KOPT-K1 (cell line): Measurements from ENCODE around the gene CRYZL1.
"Not testable (repeated sequence)": the region's sequence is repeated elsewhere in the genome, so short reads cannot be mapped to it uniquely, and the experiment has no call there.

ENCODE experiments used
- H3K27ac ChIP-seq: fragments of 200-600 bp; sonication (generic); 2 replicates; pipeline ENCODE4 v1.5.1; 2016; ENCODE audit warnings: antibody characterized with exemption, mild to moderate bottlenecking, low read depth, low read length; ENCODE audit not compliant: poor library complexity, severe bottlenecking
- H3K36me3 ChIP-seq: fragments of 200-600 bp; sonication (generic); 2 replicates; pipeline ENCODE4 v1.5.1; 2017; ENCODE audit warnings: antibody characterized with exemption, mild to moderate bottlenecking, low read length, moderate library complexity; ENCODE audit not compliant: insufficient read depth
- H3K9me3 ChIP-seq: fragments of 200-600 bp; sonication (generic); 2 replicates; pipeline ENCODE4 v1.5.1; 2017; ENCODE audit warnings: antibody characterized with exemption, low read length, mild to moderate bottlenecking; ENCODE audit not compliant: insufficient read depth, poor library complexity, severe bottlenecking

CRYZL1 gene

DNA sequence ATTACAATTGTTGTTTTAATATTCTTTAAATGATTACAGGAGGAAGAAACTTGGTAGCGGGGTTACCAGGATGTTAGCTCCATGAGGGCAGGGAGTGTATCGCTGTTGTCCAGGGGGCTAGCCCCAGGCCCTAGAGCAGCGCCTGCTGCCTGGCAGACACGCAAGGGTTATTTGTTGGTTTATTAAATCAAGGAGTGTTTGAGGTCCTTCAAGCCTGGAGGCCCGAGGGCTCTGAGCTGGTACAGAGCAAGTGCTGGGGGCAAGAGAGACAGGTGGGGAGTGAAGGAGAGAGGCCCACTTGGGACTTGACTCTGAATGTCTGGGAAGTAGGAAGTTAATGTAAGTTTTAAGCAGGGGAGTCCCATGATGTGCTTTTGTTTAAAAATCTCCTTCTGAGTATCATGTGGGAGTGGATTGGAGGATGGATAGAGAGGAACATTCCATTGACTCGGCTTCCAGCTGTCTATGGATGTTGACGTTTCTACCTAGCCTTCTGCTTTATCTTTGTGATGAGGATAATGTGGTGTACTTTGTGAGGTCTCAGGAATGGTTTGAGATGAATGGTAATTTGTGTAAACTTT is 9.5 kb upstream of the CRYZL1 start:
- H3K36me3 ChIP-seq = no peaks in the 10 kb centered on the region
- no peak overlapping the region for H3K27ac ChIP-seq

GRCh38 chr21:33650230-33650629 is 8.7 kb upstream of the CRYZL1 start:
- no peaks in the 10 kb centered on the region for H3K9me3 ChIP-seq
- H3K27ac ChIP-seq = no peak overlapping the region
- H3K36me3 ChIP-seq = no peaks in the 10 kb centered on the region

More for the DNA sequence above, 9.5 kb upstream of the CRYZL1 start:
- H3K9me3 ChIP-seq = no peaks in the 10 kb centered on the region

DNA sequence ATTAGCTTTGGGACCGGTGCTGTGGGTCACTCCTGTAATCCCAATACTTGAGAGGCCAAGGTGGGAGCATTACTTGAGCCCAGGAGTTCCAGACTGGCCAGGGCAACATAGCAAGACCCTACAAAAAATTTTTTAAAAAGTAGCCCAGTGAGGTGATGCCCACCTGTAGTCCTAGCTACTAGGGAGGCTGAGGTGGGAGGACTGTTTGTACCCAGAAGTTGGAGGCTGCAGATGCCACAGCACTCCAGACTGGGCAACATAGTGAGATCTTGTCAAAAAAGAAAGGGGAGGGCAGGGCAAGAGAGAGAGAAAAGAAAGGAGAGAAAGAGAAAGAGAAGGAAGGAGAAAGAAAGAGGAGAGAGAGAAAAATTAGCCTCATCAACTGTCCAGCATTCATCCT is 7.0 kb upstream of the CRYZL1 start:
- Histone ChIP-seq H3K9me3 (no peaks in the 10 kb centered on the region), H3K36me3 (no peaks in the 10 kb centered on the region), H3K27ac (no peak overlapping the region)

- no peaks in the 10 kb centered on the region for H3K36me3 ChIP-seq
- H3K9me3 ChIP-seq = no peaks in the 10 kb centered on the region
- H3K27ac ChIP-seq = no peak overlapping the region
Observed at GRCh38 chr21:33647587-33647986, 6.0 kb upstream of the CRYZL1 start.

DNA sequence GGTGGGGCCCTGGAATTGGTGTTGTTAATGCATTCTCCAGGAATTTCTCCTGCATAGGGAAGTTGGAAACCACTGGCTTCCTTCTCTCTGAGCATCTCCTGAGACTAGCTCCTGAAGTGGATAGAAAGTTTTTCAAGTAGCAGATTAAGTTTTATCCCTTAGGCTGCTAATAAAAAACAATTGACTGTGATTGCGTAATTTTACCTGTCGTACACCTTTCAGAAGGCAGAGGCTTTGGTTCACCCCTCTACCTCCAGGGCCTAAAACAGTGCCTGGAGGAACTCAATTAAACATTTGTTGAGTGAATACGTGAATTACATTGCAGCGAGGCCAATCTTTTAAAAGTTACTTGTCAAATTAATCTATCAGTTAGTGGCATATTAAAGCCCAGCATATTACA is 4.2 kb upstream of the CRYZL1 start:
- no peaks in the 10 kb centered on the region for H3K36me3 ChIP-seq
- H3K9me3 ChIP-seq = no peaks in the 10 kb centered on the region
- H3K27ac ChIP-seq = no peak overlapping the region

GRCh38 chr21:33644383-33645074 is 3.0 kb upstream of the CRYZL1 start:
- H3K36me3 ChIP-seq = no peaks in the 10 kb centered on the region
- H3K9me3 ChIP-seq = no peaks in the 10 kb centered on the region
- no peak overlapping the region for H3K27ac ChIP-seq

- Histone ChIP-seq H3K27ac (no peak overlapping the region), H3K9me3 (no peaks in the 10 kb centered on the region), H3K36me3 (no peaks in the 10 kb centered on the region)
Observed at GRCh38 chr21:33643658-33644311, 2.2 kb upstream of the CRYZL1 start.

- H3K9me3 ChIP-seq = no peaks in the 10 kb centered on the region
- no peaks in the 10 kb centered on the region for H3K36me3 ChIP-seq
- peak overlapping the region; percentile 45 for H3K27ac ChIP-seq
Observed at GRCh38 chr21:33642896-33643657, 1.5 kb upstream of the CRYZL1 start.

- no peaks in the 10 kb centered on the region for H3K36me3 ChIP-seq
- H3K27ac ChIP-seq = peak within 1 kb of the TSS; percentile 78
- H3K9me3 ChIP-seq = no peaks in the 10 kb centered on the region
Observed at GRCh38 chr21:33642027-33642895, 720 bp upstream of the CRYZL1 start, which contains the start of gene ITSN1. TSS of gene ITSN1 (plus strand) at chr21:33642501. CDS start at chr21:33718829, 76,328 bp downstream.

DNA sequence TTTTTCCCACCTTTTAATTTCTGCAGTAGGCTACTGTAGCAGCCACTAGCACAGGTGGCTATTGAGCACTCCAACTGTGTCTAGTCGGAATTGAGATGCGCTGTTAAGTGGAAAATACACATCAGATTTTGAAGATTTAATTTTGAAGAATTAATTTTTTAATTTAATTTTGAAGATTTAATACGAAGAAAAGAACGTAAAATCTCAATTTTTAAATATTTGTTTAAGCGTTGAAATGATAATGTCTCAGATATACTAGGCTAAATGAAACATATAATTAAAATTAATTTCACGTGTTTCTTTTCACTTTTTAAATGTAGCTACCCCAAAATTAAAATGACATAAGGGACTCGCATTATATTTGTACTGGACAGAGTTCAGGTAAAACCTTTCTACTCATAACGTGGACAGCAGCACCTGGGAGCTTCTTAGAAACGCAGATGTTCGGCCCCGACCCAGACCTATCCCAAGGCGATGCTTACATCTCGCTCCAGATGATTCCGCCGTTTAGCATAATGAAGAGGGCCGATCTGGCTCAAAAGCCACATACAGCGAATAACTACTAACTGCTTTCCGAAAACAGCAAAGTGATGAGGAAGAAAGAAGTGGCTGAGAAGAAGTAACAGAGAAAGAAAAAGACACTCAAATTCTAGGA is 717 bp downstream of the CRYZL1 start:
- no peaks in the 10 kb centered on the region for H3K9me3 ChIP-seq
- H3K36me3 ChIP-seq = 0 out of 2 replicates have a peak, but pooled peaks cover 6% of the 10 kb centered on the region
- H3K27ac ChIP-seq = peak overlapping the region; percentile 78

DNA sequence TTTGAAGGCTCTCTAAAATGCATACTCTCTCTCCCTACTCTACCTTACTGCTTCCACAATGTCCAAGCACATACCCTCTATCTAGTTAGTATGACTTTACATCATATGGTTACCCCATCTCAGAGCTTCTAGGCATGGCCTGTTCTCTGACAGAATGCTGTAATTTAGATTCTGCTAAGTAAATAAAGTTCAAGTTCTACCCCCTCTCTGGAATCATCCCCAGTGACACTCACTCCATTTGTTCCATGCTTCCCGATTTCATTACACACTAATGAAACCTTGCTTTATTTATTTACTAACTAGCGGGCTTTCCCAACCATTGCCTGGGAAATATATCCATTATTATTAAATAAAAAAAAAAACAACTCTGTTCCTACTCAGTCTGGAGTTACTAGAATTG is 7.3 kb downstream of the CRYZL1 start:
- Histone ChIP-seq H3K27ac (no peak overlapping the region), H3K9me3 (no peaks in the 10 kb centered on the region), H3K36me3 (peaks cover 29% of the 10 kb centered on the region)

DNA sequence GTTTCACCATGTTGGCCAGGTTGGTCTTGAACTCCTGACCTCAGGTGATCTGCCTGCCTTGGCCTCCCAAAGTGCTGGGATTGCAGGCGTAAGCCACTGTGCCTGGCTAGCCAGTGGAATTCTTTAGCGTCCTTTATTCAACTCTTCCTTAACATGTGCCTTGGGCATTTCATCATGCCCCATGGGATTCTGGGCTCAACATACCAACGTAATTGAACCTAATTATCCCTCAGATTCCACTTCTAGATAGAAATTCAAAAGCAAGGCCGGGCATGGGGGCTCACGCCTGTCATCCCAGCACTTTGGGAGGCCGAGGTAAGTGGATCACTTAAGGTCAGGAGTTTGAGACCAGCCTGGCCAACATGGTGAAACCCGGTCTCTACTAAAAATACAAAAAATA is 15.4 kb downstream of the CRYZL1 start:
- H3K27ac ChIP-seq, H3K9me3 ChIP-seq: not testable (repeated sequence)
- H3K36me3 ChIP-seq = peaks cover 58% of the 10 kb centered on the region

- Histone ChIP-seq H3K36me3 (peaks cover 39% of the 10 kb centered on the region), H3K27ac (no peak overlapping the region), H3K9me3 (no peaks in the 10 kb centered on the region)
Observed at GRCh38 chr21:33622253-33622652, 19.3 kb downstream of the CRYZL1 start.

DNA sequence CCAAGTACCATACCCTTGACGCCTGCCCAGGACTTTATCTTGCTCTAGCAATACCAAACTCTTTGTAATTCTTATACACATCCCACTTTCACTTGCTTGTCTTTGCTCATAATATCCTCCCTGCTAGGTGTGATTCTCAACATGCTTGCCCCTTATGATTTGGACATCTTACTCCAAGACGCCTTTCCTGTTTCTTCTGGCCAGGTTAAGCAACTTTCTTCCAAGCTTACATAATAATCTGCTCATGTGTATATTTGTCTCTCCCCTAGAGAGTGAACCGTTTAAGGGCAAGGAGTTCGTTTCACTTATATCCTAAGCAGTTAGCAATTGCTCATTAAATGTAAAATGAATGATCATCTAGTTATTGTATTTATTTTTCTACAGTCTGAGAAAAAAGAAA is 21.8 kb downstream of the CRYZL1 start:
- peaks cover 48% of the 10 kb centered on the region for H3K36me3 ChIP-seq
- no peaks in the 10 kb centered on the region for H3K9me3 ChIP-seq
- no peak overlapping the region for H3K27ac ChIP-seq
